GM19324 (cell line): ENCODE data around the gene CENPX.

Experiments used
- ATAC-seq: cut with Tn5 transposase; IDR thresholded peaks from one replicate; pipeline ENCODE4 v1.9.1; 2021; ENCODE audit warnings: mild to moderate bottlenecking, moderate library complexity; ENCODE audit not compliant: unreplicated experiment, low FRiP score

The CENPX gene

GRCh38 chr17:82014432-82014831, 8.2 kb downstream of the CENPX start:
- no peak for ATAC-seq

- no peak for ATAC-seq
Measured at GRCh38 chr17:82013772-82014321, 8.8 kb downstream of the CENPX start.

DNA sequence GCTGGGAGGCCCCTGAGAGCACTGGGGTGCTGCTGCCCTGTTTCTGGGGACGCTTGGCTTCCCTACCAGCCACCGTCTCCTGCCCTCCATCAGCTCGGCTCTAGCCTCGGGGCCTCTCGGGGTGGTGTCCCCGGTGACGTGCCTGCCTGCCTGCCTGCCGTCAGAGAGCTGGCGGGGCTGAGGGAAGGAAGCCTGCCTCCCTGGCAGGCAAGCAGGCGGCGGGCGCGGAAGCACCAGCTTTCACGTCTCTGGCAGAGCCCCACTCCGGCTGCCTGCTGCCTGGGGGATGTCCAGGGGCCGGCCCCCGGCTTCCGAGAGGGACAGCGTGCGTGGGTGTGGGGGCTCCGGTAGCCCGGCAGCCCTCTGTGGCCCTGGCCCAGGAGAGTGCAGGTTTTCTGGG, 9.3 kb downstream of the CENPX start:
- ATAC-seq, result no peak

DNA sequence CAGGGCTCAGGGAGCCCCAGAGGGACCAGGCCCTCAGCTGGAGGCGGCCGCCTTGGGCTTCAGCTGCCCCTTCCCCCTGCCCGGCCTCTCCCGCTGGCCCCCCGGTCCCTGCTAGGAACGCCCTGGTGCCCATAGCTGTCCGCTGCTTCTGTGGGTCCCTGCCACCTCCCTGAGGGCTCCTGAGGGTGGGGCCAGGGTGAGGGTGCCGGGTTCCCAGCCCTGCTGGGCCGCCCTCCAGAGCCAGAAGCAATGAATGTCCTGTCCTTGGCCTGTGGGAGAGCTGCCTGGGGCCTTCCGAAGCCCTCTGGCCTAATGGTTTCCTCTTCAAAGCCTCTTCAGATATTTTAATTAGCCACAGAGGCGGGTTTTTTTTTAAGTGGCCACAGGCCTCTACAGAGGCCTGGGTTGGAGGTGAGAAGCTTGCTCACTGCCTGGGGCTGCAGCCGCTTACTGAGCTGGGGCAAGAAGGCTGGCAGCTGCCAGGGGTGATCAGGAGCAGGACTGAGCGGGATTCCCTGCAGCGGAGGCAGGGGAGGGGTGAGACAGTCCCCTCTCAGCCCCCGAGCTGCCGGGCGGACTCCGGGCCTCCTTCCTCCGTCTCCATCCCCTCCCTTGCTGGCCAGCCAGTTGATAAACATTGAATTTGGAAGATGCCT, 9.9 kb downstream of the CENPX start:
- no peak for ATAC-seq

GRCh38 chr17:82012261-82012639, 10.4 kb downstream of the CENPX start:
- no peak for ATAC-seq

GRCh38 chr17:82011617-82012187, 11.0 kb downstream of the CENPX start:
- ATAC-seq, result no peak

DNA sequence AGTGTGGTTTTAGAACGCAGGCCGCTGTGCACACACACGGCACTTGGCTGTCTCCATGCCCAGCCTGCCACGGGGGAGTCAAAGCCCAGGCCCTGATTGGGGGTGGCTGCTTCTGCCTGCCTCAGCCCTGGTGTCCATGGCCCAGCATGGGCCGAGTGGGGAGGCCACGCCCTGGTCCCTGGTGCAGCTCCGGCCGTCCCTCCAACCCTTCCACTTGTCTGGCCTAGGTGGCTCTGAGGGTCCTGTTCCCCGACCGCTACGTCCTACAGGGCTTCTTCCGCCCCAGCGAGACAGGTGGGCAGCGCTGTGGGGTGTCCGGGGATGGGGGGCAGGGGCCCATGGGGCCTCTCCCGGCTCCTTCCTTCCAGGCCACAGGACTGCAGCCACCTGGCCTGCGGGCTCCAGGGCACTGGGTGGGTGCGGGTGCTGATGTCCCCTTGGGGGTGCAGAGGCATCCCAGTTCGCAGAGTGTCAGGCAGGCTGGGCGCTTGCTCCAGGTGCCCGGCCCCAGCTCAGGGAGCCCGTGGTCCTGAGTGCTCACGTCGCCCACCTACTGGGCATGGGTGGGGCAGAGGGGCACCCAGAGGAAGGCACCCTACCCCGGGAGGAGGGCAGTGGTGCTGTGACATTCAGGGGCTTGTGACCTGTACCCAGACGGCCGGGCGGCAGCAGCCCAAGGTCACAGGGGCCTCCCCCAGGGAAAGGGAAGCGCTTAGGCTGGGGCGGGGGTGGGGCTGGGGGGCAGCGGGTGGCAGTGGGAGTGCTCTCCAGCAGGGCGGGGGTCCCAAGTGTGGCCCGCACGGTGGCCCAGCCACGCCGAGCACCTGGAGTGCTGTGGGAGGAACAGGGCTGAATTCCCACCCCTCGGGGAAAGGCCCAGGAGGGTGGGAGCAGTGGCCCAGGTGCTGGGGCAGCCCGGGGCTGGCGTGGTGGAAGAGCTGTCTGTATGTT, 11.8 kb downstream of the CENPX start:
- no peak for ATAC-seq

- ATAC-seq, result no peak
Measured at GRCh38 chr17:82009413-82009812, 13.3 kb downstream of the CENPX start.

- ATAC-seq, result no peak
Measured at GRCh38 chr17:82008941-82009405, 13.7 kb downstream of the CENPX start.

GRCh38 chr17:82008258-82008940, 14.3 kb downstream of the CENPX start:
- no peak for ATAC-seq

DNA sequence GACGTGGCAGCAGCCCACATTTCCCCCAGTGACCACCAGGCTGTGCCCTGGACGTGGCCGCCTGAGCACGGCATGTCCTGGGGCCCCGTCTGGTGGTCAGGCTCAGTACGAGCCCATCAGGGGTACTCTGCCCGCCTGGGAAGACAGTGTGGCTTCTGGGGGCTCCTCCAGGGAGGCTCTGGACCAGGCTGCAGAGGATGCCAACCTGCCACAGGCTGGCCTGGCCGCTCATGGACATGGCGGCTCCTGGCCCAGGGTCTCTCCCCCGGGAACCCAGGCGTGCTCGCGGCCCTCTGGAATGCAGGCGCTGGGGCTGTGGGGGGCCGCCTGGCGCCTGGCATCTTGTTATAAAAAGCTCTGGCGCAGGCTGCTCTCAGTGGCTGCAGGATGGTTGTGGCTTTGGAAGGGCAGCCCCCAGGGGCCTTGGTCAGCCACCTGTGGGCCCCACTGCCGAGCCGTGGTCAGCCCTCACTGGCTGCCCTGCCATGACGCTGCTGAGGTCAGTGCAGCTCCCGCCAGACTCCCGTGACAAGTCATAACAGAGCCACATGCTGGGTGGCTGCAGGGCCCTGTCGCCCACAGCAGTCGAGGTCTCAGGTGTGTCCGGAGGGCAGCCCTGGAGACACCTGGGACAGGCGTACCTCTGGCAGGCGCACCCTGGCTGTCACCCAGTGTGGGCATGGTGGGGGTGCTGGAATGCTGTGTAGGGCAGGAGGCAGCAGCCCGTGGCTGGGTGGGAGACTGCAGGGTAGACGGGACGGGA, 15.0 kb downstream of the CENPX start:
- no peak for ATAC-seq

DNA sequence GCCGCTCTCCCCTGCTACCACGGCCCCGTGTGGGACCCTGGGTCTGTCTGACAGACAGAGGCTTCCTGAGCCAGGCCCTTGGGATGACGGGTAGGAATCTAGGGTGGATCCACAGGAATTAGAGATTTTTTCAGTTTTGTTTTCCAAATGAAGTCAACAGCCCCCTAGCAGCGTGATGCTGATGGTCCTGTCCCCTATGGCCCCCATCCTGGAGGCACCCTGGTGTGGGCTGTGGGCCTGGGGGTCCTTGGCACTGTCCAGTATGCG, 15.5 kb downstream of the CENPX start:
- ATAC-seq, result no peak

- no peak for ATAC-seq
Measured at GRCh38 chr17:82006468-82007227, 16.0 kb downstream of the CENPX start.

- no peak for ATAC-seq
Measured at GRCh38 chr17:82005701-82006348, 16.9 kb downstream of the CENPX start.

GRCh38 chr17:82004517-82005455, 17.9 kb downstream of the CENPX start:
- ATAC-seq, result no peak

DNA sequence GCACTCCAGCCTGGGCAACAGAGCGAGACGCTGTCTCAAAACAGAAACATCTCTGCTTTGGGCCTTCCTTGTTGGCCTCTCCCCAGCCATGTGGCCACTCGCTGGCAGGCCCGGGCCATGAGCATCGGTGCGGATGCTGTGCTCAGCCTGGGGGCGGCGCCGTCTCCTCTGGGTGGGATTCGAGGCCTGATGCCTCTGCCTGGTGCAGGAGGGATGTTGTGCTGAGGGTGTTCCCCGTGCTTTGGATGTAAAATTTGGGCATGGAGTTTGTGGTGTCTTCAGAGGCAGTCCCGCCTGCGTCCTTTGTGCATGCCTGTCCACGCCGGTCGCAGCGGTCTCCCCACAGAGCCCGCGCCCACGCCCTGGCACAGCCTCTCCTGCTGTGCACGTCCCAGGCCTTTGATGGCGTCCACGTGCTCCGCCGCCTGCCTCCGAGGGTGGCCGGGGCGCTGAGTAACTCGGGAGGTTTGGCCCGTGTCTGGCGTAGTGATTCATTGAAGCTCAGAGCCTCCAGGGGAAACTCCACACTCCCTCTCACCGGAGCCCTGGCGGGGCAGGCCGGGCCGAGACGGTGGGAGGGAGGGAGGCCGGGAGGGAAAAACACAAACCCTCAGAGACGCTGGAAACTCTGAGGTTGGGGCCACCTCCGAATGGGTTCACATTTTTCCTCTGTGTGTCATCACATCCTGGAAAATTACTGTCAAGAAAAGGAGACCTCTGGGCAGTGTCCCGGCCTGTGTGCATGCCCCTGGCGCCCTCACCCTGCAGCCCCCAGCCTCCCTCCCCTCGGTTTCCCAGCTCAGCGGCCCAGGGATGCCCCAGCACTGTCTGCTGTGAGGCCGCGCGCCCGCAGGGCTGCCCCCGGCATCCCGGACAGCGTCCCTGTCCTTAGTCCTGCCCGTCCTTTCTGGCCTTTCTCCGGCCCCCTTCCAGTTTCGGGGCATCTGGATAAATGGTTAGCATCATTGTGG, 19.0 kb downstream of the CENPX start:
- ATAC-seq, result no peak
